Activated naive CD4-positive, alpha-beta T cell treated with anti-CD3 and anti-CD28 coated beads, Interleukin-2, amount 50 U/mL, for 16 hours (primary cell): ENCODE results near the gene MPRIP.
"Not testable (repeated sequence)": the region's sequence is repeated elsewhere in the genome, so short reads cannot be mapped to it uniquely, and the experiment has no call there.

Experiments
- DNase-seq: peaks from one replicate; pipeline ENCODE4 v3.0.0-alpha.2; 2020

MPRIP gene

DNA sequence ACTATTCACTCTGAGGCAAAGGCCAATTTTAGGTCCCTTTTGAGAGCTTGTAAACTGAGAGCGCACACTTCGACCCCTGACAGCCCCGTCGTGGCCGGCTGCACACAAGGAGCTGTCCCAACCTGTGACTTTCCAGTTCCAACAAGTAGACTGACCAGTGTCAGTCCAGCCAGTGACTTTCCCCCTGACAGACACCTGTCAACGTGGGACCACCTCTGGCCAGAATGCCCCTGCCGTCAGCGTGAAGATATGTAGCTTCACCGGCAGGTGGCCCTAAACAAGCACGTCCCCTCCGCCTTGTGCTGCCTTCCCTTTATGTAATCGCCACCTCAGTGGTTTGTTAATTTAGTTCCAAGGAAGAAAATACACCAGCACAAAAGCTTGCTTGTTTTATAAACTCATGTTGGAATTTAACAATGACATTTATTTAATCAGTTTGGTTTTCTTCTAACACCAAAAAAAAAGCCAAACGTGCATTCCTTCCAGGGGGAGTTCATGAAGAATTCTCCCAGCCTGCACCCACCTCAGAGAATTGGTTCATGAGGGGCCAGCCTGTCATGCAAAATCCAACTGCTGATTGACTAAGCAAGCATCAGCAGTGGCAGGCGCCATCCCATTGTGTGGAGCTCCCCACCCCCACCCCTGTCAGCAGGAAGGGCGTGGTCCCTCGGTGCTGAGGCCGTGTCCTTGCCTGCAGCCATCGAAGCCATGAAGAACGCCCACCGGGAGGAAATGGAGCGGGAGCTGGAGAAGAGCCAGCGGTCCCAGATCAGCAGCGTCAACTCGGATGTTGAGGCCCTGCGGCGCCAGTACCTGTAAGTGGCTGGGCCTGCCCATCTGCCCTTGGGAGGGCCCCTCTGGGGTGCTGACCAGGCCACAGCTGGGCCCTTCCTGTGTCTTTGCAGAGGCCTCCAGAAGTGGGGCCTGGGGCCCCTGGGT, 130.0 kb downstream of the MPRIP start:
- no peak for DNase-seq

DNA sequence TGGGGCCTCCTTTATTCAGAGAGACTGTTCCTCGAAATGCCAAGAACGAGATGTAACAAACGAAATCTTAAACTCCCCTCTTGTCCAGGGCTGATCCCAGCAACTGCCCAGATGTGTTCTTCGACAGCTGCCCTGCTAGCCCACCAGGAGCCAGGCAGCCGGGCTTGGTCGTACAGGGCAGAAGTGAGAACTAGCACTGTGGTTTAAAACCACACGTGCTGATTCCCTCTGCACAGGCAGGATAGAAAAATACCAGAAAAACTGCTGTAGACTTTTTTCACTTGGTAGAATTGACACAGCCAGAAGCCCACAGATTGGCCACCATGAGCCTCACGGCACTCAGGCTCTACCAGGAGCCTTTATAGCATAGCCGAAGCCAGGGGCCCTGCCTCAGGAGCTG, 130.7 kb downstream of the MPRIP start:
- DNase-seq, result no peak

DNA sequence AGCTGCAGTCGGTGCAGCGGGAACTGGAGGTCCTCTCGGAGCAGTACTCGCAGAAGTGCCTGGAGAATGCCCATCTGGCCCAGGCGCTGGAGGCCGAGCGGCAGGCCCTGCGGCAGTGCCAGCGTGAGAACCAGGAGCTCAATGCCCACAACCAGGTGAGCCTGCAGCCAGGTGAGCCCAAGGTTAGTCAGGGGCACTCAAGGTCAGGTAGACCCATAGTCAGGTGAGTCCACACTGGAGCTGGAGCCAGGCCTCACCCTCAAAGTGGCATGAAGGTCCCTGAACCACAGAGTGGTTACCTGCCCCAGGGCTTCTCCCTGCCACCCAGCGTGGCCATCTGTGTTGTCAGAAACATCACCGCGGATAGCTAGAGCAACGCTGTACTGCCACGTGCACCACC, 131.7 kb downstream of the MPRIP start:
- DNase-seq, result no peak

DNA sequence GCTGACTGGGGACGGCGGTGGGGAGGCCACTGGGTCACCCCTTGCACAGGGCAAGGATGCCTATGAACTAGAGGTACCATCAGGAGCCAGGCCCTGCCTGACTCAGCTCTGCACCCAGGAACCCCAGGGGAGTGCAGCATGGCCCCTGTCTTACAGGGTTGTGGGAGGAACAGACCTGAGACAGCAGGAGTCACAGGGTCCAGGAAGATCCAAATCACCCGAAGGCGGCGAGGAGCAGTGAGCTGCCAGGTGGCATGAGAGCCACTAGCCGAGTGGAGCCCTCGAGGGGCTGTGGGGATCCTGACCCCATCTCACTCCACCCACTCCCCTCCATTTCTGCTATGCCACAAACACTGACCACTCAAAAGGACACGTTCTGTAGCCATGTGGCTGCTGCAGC, 133.1 kb downstream of the MPRIP start:
- no peak for DNase-seq

DNA sequence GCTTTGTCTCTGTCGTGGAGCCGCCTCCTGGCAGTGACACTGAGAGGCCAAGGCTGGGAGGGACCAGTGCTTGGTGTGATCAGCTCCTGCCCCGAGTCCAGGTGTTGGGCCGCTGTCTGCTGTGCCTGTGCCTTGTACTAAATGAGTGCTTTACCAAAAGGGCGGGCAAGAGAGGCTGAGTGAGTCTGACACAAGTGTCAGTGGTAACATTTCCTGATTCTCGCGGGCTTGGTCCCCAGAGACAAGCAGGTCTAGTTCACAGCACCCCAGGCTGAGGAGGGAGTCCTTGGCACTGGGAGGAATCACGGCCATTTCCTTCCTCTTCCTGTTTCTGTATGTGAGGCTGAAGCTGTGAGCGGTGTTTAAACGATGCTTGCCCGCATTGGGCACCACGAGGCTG, 133.7 kb downstream of the MPRIP start:
- DNase-seq, result no peak

DNA sequence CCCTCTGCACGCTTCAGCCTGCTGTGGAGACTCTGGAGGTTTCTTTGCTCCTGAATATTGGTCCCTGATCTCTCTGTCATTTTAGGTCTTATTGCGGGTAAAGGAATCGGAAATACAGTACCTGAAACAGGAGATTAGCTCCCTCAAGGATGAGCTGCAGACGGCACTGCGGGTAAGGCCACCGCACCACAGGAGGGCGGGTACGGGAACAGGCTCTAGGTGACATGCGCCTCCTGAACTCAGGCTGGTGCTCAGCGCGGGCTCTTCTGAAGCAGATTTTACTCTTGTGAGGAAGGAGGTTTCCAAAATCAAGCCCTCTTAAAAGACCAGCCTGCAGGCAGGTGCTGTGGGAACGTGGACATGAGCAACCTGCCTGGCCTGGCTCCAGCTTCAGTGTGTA, 134.1 kb downstream of the MPRIP start:
- peak; percentile 49 for DNase-seq

DNA sequence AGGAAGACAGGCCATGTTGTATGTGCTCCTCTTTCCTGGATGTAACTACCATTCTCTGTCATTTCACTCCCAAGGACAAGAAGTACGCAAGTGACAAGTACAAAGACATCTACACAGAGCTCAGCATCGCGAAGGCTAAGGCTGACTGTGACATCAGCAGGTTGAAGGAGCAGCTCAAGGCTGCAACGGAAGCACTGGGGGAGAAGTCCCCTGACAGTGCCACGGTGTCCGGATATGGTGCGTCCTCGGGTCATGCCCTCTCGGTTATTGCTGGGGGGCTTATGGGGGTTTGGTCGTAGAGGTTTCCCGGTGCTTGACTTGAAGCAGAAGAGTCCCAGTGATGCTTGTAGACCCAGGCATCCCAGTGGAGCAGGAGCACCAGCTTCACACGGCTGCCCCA, 134.9 kb downstream of the MPRIP start:
- no peak for DNase-seq

DNA sequence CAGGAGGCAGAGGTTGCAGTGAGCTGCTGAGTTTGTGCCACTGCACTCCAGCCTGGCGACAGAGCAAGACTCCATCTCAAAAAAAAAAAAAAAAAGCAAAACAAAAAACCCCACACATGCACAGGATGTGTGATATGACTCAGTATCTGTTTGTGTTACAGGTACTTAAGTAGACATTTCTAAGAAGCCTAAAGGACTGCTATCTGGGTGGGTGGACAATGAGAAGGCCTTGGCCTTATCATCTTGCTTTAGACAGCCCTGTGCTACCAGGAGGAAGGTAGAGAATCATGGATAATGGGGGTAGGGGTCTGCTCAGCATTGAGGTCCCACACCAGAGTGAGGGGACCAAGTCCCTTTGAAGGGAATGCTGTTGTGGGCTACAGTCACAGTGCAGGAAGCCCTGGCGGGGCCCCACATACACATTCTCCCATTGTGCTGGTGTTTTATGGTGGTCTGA, 137.1 kb downstream of the MPRIP start:
- DNase-seq, result no peak

DNA sequence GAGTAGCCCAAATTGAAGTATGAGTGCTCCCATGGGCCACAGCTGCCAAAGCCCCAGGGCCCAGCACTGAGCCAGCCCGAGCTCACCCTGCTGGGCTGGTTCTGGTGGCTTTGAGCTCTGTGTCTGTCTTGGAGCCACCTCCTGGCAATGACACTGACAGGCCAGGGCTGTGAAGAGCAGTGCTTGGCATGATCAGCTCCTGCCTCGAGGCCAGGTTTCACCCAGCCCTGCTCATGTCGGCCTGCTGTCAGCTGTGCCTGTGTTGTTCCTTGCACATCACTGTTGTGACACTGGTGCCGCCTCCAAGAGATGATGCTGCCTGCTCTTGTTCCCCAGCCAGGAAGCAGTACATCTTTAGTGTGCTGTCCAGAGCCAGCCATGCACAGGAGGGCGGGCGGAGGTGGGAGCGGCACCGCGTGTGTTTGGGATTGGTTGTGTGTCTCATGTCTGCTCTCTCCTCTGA, 137.9 kb downstream of the MPRIP start:
- peak; percentile 21 for DNase-seq

DNA sequence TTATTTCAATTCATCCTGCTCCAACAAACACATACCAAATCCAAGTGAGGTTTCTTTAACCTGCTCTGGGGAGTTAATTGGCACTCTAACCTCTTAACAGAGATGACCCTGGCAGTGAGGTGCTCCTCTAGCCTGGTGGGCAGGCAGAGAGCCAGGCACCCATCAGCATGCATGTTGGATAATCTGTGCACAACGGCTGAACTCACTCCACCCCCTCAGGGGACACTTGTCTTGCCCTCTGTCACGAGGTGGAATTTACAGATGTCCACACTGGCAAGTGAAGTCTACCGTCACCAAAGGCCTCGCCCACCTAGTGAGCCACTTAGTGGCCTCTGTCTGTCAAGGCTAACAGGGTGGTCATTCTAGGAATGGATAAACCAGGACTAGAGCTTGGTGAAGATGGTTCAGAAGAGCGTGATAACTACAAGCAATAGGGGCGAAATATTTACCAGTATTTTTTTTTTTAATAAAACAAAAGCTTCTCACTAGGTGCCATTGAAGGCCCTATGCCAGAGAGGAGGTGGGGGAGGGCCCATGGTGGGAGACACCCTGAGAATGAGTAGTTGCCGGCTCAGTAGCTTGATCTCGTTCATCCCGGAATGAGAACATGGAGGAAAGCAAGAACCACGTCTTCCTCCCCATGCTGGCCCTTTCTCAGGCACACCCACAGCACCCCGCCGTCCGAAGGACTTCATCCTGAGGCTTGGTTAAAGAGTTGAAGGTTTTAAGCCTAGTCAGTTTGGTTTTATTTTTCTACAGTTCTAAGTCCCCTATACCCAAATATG, 138.7 kb downstream of the MPRIP start:
- DNase-seq, result no peak

DNA sequence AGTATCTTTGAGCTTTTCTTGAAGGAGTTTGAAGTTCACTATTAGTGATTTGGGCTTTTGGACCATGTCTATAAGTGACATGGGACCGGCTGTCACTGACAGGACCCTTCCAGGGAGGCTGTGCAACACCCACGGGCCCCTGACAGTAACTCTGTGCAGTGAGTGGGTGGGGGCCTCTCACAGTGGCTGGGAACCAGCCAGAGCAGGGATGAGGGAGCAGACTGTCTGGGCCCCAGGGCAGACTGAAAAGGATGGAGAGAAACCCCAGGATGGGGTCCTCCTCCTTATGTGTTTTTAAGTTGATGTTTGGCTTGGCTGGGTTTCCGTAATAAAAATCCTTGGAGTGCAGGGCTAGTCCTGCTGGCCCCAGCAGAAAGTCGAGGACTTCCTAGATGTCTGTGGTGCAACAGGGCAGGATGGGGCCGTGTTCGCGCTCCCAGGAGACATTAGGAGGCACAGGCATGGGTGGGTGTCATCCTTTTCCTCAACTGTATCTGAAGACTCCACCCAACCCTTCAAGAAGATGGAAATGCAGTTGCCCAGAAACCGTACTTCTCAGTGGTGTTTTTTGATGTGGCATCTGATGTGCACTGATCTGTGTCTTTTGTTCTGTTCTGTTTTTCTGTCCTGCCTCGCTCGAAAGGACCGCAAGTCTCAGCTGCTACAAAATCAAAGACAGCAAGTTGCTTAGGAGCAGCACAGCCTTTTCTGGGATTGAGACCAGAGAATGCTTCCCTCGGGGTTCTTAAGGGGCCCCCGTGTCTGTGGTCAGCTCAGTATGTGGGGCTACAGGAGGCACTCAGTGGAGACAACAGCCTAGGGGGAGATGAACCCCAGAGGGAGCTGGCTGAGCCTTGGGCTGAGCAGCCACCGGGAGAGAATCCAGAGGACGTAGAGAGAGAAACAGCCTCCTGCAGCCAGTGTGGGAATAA, 139.7 kb downstream of the MPRIP start:
- DNase-seq, result peak; percentile 39

DNA sequence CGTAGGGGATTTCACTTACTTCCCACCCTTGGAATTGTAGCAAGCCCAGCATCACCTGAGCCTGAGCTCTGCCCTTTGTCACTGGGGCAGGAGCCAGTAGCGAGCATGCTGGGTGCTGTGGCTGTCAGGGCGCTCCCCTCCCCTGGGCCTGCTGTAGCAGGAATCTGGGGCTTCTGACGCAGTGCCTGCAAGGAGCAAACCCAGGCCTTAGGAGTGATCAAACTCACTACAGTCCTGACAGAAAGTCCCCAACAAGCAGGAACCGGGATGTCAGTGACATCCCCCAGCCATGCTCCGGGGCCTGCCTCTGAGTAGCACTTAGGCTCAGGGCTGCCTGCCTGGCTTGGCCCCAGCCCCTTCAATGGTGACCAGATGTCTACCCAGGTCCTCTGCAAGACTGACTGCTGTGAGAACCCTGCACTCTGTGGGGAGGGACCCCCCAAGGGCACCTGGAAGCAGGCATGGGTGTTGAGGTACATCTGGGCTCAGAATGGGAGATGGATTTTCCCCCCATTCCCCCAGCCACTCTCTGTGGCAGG, 140.4 kb downstream of the MPRIP start:
- DNase-seq, result no peak

DNA sequence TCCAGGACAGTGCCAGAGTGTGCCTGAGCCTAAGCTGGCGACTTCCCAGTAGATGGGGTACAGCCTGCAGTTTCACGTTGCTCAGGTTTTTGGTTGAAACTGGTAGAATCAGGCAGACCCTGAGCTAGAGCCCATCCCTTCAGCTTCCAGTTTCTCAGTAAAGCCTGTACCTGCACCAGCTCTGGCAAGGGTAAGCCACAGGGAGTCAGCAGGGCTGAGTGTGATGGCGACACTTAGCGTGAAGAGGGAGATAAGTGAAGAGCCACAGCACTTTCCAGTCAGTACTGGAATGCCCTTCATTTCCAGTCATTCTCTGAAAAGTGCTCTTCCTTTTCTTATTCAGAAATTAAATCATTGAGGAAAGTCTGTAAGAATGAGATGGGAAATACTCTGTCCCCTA, 141.5 kb downstream of the MPRIP start:
- DNase-seq, result no peak

DNA sequence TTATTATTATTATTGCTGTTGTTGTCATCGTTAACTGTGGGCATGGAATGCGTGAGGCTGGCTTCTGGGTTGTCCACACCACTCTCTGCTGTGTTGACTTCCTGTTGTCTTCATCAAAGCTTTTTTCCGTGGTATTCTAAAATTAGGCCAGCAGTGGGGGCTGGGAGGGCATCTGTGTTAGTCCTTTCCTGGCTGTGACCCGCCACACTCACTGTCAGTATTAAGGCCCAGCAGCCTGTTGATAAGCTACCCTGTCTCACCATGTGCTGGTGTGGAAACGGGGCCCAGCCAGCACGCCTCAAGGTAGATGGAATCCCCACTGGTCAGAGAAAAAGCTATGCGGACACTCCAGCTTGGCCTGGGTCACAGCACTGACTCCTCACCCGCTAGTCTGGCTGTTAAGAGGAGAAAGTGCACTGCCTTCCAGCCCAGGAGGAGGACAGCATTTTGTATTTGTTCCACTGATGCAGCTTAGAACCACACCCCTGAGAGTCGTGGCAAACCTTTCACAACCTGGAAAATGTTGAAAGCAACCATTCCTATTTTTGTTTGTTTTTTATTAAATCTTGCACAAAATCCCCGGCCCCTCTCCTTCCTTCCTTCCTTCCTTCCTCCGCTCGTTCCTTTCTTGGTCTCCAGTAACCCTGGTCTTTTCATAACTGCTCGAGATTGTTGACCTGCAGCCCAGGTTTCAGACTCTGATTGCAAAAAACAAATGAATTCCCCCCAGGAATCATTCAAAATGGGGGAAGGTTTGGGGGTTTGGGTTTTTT, 142.9 kb downstream of the MPRIP start:
- DNase-seq, result not testable (repeated sequence)

DNA sequence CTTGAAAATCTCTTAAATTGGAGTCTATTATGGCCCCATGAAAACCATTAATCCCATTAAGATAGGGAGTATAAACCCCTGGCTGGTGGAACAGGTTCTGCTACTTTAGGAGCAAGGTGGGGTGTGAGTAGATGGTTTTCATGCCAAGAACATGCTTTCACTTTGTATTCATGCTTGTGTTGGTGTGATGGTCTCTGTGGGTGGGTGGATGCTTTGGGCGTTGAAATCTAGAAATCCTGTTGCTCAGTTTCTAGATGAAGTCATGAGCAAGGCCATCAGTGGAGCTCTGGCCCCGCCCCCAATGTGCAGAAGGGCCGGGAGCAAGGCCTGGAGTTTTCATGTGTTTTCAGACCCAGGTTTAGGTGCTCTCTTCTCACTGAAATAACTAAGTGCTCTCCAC, 143.8 kb downstream of the MPRIP start:
- peak; percentile 68 for DNase-seq

DNA sequence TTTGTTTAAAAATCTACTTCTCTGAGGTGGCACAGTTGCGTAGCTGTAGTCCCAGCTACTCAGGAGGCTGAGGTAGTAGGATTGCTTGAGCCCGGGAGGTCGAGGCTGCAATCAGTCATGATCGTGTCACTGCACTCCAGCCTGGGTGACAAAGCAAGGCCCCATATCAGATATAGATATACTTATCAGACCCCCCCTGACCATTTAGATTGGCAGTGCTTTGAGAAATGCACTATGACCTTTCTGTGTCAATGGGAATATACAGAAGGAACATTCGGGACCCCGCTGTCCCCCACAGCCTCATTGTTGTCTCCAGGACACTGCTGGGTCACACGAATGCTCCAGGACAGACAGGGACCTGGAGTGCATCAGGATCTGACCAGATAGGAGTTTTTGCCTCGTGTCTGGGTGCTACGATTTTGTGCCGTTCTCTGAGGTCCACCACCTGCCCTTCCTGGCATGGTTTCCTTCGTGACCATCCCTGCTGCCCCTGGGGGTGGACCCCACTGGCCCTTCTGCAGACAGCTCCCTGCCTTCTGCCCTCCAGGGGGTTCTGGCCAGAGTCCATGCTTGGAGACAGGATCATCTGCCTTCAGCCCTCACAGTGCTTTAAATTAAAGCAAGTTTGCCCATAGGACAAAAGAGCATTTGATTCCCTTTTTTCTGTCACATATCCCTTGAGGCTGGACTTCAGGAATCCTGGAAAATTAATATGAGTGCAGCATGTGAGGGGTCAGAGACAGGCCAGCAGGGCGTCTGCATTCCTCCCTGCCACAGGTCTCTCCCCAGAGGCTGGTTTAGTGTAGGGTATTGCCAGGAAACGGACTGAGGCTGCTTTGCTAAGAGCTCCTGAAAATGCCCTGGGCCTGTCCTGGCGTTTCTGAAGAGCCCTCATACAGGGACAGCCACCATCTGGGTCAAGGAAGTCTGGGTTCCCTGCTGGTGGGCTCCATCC, 144.6 kb downstream of the MPRIP start:
- no peak for DNase-seq

DNA sequence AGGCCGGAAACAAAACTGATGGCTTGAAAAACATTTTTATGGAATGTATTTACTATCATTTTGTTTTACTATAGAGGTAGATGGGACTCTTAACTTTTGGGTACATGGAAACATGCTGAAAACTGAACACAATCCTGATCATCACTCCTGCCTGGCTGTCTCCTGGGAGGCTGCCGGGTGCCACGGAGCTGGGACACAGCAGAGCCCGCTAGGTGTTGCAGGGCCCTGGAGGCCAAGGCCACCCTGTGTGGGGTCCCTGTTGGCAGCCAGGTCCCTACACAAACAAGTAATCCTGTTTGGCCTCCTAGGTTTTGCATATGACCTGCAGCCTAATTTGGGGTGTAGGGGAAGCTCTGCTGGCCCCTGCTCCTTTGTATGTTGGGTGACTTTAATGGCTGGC, 146.3 kb downstream of the MPRIP start:
- DNase-seq, result no peak

DNA sequence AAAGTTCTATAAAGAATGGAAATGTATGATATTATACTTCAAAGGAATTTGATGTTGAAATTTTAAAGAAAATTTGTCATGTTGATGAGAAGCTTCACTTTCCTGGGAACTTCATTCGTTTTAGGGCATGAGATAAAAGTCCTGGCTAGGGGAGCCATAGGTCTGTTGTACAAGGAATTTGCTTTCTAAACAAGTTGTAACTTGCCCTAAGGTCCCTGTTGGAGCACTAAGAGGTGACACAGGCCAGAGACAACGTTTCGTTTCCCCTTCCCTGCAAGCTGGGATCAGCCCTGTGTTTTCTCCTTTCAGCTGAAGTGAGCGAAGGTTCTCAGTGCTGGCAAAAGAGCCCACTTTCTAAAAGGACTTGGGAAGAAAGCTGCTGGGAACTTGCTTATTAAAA, 147.3 kb downstream of the MPRIP start:
- no peak for DNase-seq

DNA sequence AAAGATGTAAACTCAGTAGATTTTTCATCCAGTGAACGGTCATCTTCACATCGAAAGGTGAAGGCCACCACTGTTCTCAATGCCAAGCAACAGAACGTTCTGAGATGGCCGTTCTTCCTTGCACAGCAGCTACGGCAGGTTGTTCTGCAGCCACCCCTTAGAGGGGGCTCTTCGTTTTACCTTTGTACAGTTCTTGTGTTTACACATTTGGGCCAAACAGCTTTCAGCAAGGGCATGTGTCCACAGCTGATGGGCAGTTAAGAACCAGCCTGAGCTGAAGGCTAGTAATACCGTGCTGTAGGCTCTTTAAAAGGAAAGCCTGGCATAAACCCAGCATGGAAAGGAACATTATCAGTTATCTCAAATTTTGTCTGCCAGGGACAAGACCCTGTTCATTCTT, 147.9 kb downstream of the MPRIP start:
- no peak for DNase-seq

DNA sequence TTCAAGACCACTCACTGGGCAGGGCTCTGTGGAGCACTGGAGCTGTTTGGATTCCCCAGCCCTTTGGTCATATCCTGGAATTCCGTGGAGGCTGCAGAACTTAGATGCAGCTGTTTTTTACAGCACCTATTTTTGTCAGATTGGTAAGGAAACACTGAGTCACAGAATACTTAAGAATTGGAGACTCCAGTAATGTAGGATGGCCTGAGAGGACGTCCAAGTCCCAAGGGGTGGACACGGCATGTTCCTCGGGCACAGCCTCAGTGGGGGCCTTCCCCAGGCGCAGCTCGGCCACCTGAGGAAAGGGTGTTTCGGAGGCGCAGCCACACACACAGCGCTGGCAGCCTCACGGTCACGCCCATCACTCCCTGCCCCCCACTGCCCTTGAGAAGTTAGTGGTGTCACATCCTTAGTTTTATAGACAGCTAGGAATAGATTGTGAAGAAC, 149.1 kb downstream of the MPRIP start:
- no peak for DNase-seq
